A549 (cell line): ENCODE results near the gene UROC1. TPM values are rescaled to one million over a fixed set of nuclear protein-coding genes. Genes with fewer than 3 reads are reported as not detected.

ENCODE experiments used
- ATAC-seq, 2 experiments: fragments of 200-7000 bp in 1 of 2; fragments of >200 bp in 1 of 2; cut with Nextera tagmentation in 1 of 2; cut with Tn5 transposase in 1 of 2; 3 replicates each; pipeline versions ENCODE4 v1.8.0 to v1.9.1; 2018 to 2020; ENCODE audit warnings: mild to moderate bottlenecking in 1 of 2, moderate library complexity in 1 of 2
- CTCF ChIA-PET: fragments of 300-600 bp; sonication (Branson Sonifier 250); formaldehyde crosslinking; extraction: SDS; loops from one replicate; lab custom pipeline; 2021; ENCODE audit warnings: antibody characterized with exemption, inconsistent platforms; lab: Yijun Ruan, JAX
- POLR2A ChIA-PET: fragments of 350-600 bp; formaldehyde crosslinking; extraction: SDS; loops from one replicate; lab custom pipeline; 2021; ENCODE audit warnings: antibody characterized with exemption, inconsistent platforms; lab: Yijun Ruan, JAX
- DNase-seq, 2 experiments: peaks; one replicate each; pipeline versions ENCODE4 v3.0.0 to v3.0.0-alpha.2; 2011 to 2016; ENCODE audit warnings: low read depth in 1 of 2, low spot score in 1 of 2
- FAIRE-seq: peaks from 2 replicates; lab custom pipeline; 2011; peaks lifted over from hg19 to GRCh38; lab: Jason Lieb, UNC
- H3K27ac ChIP-seq, 2 experiments: fragments of >200 bp; sonication (Bioruptor Twin); formaldehyde crosslinking; 3 replicates each; pipeline ENCODE4 v1.5.1; 2016 to 2017
- H3K4me1 ChIP-seq: fragments of >200 bp; sonication (Bioruptor Twin); formaldehyde crosslinking; 3 replicates; pipeline ENCODE4 v1.6.1; 2016
- H3K4me2 ChIP-seq: fragments of >200 bp; sonication (Bioruptor Twin); formaldehyde crosslinking; 3 replicates; pipeline ENCODE4 v1.6.1; 2016
- H3K4me3 ChIP-seq: fragments of >200 bp; sonication (Bioruptor Twin); formaldehyde crosslinking; 3 replicates; pipeline ENCODE4 v1.5.1; 2016
- H3K9me3 ChIP-seq: fragments of >200 bp; sonication (Bioruptor Twin); formaldehyde crosslinking; 3 replicates; pipeline ENCODE4 v1.6.1; 2016
- BCL3 ChIP-seq: fragments of >200 bp; sonication (Bioruptor Twin); formaldehyde crosslinking; IDR thresholded peaks from 3 replicates; pipeline ENCODE4 v1.6.1; 2016
- CBX8 ChIP-seq: fragments of 200-600 bp; sonication (generic); IDR thresholded peaks from 2 replicates; pipeline ENCODE4 v1.6.1; 2016
- CEBPB ChIP-seq, 2 experiments: fragments of >200 bp in 1 of 2; sonication (Bioruptor Twin) in 1 of 2; formaldehyde crosslinking in 1 of 2; IDR thresholded peaks; 2 replicates each; pipeline ENCODE4 v1.6.1; 2012 to 2016
- CHD2 ChIP-seq: fragments of 150-350 bp; IDR thresholded peaks from 2 replicates; pipeline ENCODE4 v1.6.1; 2014; ENCODE audit warnings: low read length; ENCODE audit not compliant: partially characterized antibody
- E2F6 ChIP-seq: IDR thresholded peaks from 2 replicates; pipeline ENCODE4 v1.6.1; 2012; ENCODE audit warnings: low read depth, borderline replicate concordance
- EHF ChIP-seq: fragments of 250-450 bp; sonication (Bioruptor Pico); IDR thresholded peaks from 2 replicates; pipeline ENCODE4 v1.5.0; 2020; ENCODE audit warnings: mild to moderate bottlenecking
- ESRRA ChIP-seq: fragments of 150-350 bp; IDR thresholded peaks from 2 replicates; pipeline ENCODE4 v1.6.1; 2014; ENCODE audit warnings: mild to moderate bottlenecking, low read length, borderline replicate concordance
- FOSL2 ChIP-seq, 2 experiments: fragments of 450-650 bp in 1 of 2; fragments of >200 bp in 1 of 2; sonication (Bioruptor Twin) in 1 of 2; formaldehyde crosslinking; IDR thresholded peaks; 2 replicates each; pipeline versions ENCODE4 v1.5.0 to v1.6.1; 2016 to 2020; ENCODE audit warnings: mild to moderate bottlenecking in 1 of 2, moderate library complexity in 1 of 2
- FOXS1 ChIP-seq: fragments of 250-450 bp; sonication (Bioruptor Pico); IDR thresholded peaks from 2 replicates; pipeline ENCODE4 v1.5.0; 2020; ENCODE audit warnings: mild to moderate bottlenecking, moderate library complexity
- GATA3 ChIP-seq: IDR thresholded peaks from 2 replicates; pipeline ENCODE4 v1.6.1; 2012; ENCODE audit warnings: borderline replicate concordance
- HDAC2 ChIP-seq: fragments of 200-600 bp; sonication (generic); IDR thresholded peaks from 2 replicates; pipeline ENCODE4 v1.6.1; 2016
- HOXB5 ChIP-seq: fragments of 250-450 bp; sonication (Bioruptor Pico); IDR thresholded peaks from 2 replicates; pipeline ENCODE4 v1.5.0; 2020; ENCODE audit warnings: mild to moderate bottlenecking, moderate library complexity
- JUN ChIP-seq, 2 experiments: fragments of >200 bp; sonication (Bioruptor Twin); formaldehyde crosslinking; IDR thresholded peaks; 2 replicates in 1 of 2; 3 replicates in 1 of 2; pipeline ENCODE4 v1.6.1; 2016 to 2017
- JUNB ChIP-seq: fragments of >200 bp; sonication (Bioruptor Twin); formaldehyde crosslinking; IDR thresholded peaks from 2 replicates; pipeline ENCODE4 v1.6.1; 2016
- MAFK ChIP-seq: fragments of 450-650 bp; IDR thresholded peaks from 2 replicates; pipeline ENCODE4 v1.6.1; 2014; ENCODE audit not compliant: partially characterized antibody
- NPAS2 ChIP-seq: fragments of 250-450 bp; sonication (Bioruptor Pico); IDR thresholded peaks from 2 replicates; pipeline ENCODE4 v1.8.0; 2022; ENCODE audit warnings: mild to moderate bottlenecking, moderate library complexity, borderline replicate concordance
- PHF8 ChIP-seq: fragments of 200-600 bp; sonication (generic); IDR thresholded peaks from 2 replicates; pipeline ENCODE4 v1.6.1; 2016; ENCODE audit warnings: low read depth, mild to moderate bottlenecking, antibody characterized with exemption, moderate library complexity, borderline replicate concordance
- POLR2A ChIP-seq: IDR thresholded peaks from 2 replicates; pipeline ENCODE4 v1.6.1; 2012; ENCODE audit warnings: mild to moderate bottlenecking, low read length
- RAD21 ChIP-seq, 2 experiments: fragments of >200 bp in 1 of 2; sonication (Bioruptor Twin) in 1 of 2; formaldehyde crosslinking in 1 of 2; IDR thresholded peaks in 1 of 2; conservative IDR thresholded peaks in 1 of 2; 2 replicates in 1 of 2; 3 replicates in 1 of 2; pipeline ENCODE4 v1.6.1; 2012 to 2018; ENCODE audit warnings: inconsistent platforms in 1 of 2
- RCOR1 ChIP-seq: fragments of 150-350 bp; IDR thresholded peaks from 2 replicates; pipeline ENCODE4 v1.6.1; 2014; ENCODE audit warnings: antibody characterized with exemption, low read length, low read depth
- RNF2 ChIP-seq: fragments of 200-600 bp; sonication (generic); IDR thresholded peaks from 2 replicates; pipeline ENCODE4 v1.6.1; 2016; ENCODE audit warnings: low read depth, mild to moderate bottlenecking, antibody characterized with exemption, moderate library complexity, borderline replicate concordance
- SMC3 ChIP-seq: fragments of >200 bp; sonication (Bioruptor Twin); formaldehyde crosslinking; IDR thresholded peaks from 3 replicates; pipeline ENCODE4 v1.6.1; 2018; ENCODE audit warnings: inconsistent platforms
- USF2 ChIP-seq: fragments of 450-650 bp; IDR thresholded peaks from 2 replicates; pipeline ENCODE4 v1.6.1; 2014; ENCODE audit warnings: antibody characterized with exemption
- WGBS: methylation state at CpG from one replicate; pipeline ENCODE4 v1.1.6; 2017; ENCODE audit errors: missing lambda C conversion rate; 5-methylcytosine and 5-hydroxymethylcytosine counted together
- polyA plus RNA-seq, 4 experiments: library from polyadenylated mRNA; depleted of rRNA in 3 of 4; stranded (reverse); fragments of >200 nt; fragmentation: RNase III in 1 of 4; extraction: RNeasy Plus Mini Kit Qiagen cat#74134 plus additional on column Dnase treatment in 1 of 4; gene quantifications; 2 replicates in 3 of 4; 3 replicates in 1 of 4; pipeline ENCODE4 v1.2.3, GENCODE V29; 2011 to 2017
- TF ChIP-seq, protein P1 (sequence below): fragments of 250-450 bp; sonication (Bioruptor Pico); IDR thresholded peaks from 2 replicates; pipeline ENCODE4 v1.5.0; 2020; ENCODE audit warnings: low read depth, mild to moderate bottlenecking, moderate library complexity
- TF ChIP-seq, protein P2 (sequence below): fragments of >200 bp; sonication (Bioruptor Twin); formaldehyde crosslinking; IDR thresholded peaks from 2 replicates; pipeline ENCODE4 v1.6.1; 2016

Gene UROC1
- polyA plus RNA-seq, 2 of the 4 experiments (the other 2 are of a cell fraction) = not detected

- POLR2A ChIA-PET = interaction anchor here (1.7 kb wide), 1 partner anchor 16 kb away, joined by 7 read pairs; the partner anchor contains the start of gene ZXDC
- Histone ChIP-seq H3K4me3 (no peak overlapping the region), H3K4me2 (no peak overlapping the region)
- TF ChIP-seq MAFK = no peak
- no peak for TF ChIP-seq RAD21 (conservative IDR thresholded peaks at IDR 0.05 in 1 of 2, IDR thresholded peaks at IDR 0.05 in 1 of 2)
- no peak for TF ChIP-seq GATA3
- TF ChIP-seq HDAC2 = no peak
- no peak for TF ChIP-seq POLR2A
- TF ChIP-seq ESRRA = no peak
- no peak for TF ChIP-seq JUNB
- TF ChIP-seq E2F6 = no peak
- no peak for TF ChIP-seq RNF2
- TF ChIP-seq CEBPB (IDR thresholded peaks at IDR 0.05) = no peak
- TF ChIP-seq, all 56 proteins: peak for 0
- CTCF ChIA-PET = no interaction called here
- no peaks in the 10 kb centered on the region for H3K4me1 ChIP-seq
- FAIRE-seq (no peak), ATAC-seq (no peak), DNase-seq (no peak)
- H3K27ac ChIP-seq = no peak overlapping the region
- H3K9me3 ChIP-seq = no peaks in the 10 kb centered on the region
- 91% methylated on average over 9 of the region's 9 CpGs for WGBS
Measured at GRCh38 chr3:126459763-126460127, 57.8 kb downstream of the UROC1 start.

GRCh38 chr3:126459111-126459762, 58.3 kb downstream of the UROC1 start:
- Histone ChIP-seq H3K4me2 (no peak overlapping the region), H3K4me3 (no peak overlapping the region), H3K4me1 (no peaks in the 10 kb centered on the region), H3K9me3 (no peaks in the 10 kb centered on the region), H3K27ac (no peak overlapping the region)
- FAIRE-seq = no peak
- CTCF ChIA-PET = no interaction called here
- 92% methylated on average over 7 of the region's 7 CpGs for WGBS
- DNase-seq = no peak
- no peak for ATAC-seq
- TF ChIP-seq JUNB (no peak), EHF (CRISPR knock-in tag) (no peak), ESRRA (no peak), JUN (IDR thresholded peaks at IDR 0.05) (no peak), FOXS1 (CRISPR knock-in tag) (no peak), HOXB5 (CRISPR knock-in tag) (no peak), PHF8 (no peak), NPAS2 (CRISPR knock-in tag) (no peak), CEBPB (IDR thresholded peaks at IDR 0.05) (no peak), MAFK (no peak), CHD2 (no peak), SMC3 (no peak), RCOR1 (no peak), E2F6 (no peak), BCL3 (no peak), FOSL2 (IDR thresholded peaks at IDR 0.05) (no peak), FOSL2 (CRISPR knock-in tag; IDR thresholded peaks at IDR 0.05) (no peak), CBX8 (no peak), USF2 (no peak)
- TF ChIP-seq, protein P1, sequence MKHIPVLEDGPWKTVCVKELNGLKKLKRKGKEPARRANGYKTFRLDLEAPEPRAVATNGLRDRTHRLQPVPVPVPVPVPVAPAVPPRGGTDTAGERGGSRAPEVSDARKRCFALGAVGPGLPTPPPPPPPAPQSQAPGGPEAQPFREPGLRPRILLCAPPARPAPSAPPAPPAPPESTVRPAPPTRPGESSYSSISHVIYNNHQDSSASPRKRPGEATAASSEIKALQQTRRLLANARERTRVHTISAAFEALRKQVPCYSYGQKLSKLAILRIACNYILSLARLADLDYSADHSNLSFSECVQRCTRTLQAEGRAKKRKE (CRISPR knock-in tag) = no peak
- TF ChIP-seq, protein P2, sequence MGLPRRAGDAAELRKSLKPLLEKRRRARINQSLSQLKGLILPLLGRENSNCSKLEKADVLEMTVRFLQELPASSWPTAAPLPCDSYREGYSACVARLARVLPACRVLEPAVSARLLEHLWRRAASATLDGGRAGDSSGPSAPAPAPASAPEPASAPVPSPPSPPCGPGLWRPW = no peak
- POLR2A ChIA-PET = interaction anchor here (1.7 kb wide), 1 partner anchor 17 kb away, joined by 7 read pairs; the partner anchor contains the start of gene ZXDC
